ENCODE measurements around the gene PLA1A.

The PLA1A gene

DNA sequence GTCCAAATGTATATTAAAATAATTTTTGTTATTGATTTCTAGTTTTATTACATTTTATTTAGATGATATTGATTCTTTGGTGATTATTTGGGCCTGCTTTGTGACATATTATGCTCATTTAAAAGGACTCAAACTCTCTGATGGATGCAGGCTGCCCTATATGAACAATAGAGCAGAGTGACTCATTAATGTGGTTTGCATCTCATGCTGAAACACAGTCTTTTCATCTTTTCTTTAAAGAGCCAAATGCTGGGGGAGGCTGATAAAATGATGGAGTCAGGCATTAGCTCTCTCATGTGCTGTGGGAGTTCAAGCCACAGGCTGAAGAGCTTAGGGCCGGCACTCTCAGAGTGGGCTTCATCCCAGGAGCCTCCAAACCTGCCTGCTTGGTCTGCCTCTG lies 7.2 kb downstream of the PLA1A start:
- TF ChIP-seq CTCF (IDR thresholded peaks at IDR 0.05; ENCODE audit: control insufficient read depth, insufficient read depth, low read depth, low read length, missing control alignments): no peak
- no peak for DNase-seq (ENCODE audit: low read depth)
- H3K4me3 ChIP-seq (ENCODE audit: control insufficient read depth, low read depth, low read length): no peak overlapping the region

GRCh38 chr3:119608405-119609000 lies 10.8 kb downstream of the PLA1A start:
- no peak for DNase-seq (ENCODE audit: low read depth)
- TF ChIP-seq CTCF (IDR thresholded peaks at IDR 0.05; ENCODE audit: control insufficient read depth, insufficient read depth, low read depth, low read length, missing control alignments): no peak
- H3K4me3 ChIP-seq (ENCODE audit: control insufficient read depth, low read depth, low read length): no peak overlapping the region

- H3K4me3 ChIP-seq (ENCODE audit: control insufficient read depth, low read depth, low read length): no peak overlapping the region
- no peak for TF ChIP-seq CTCF (IDR thresholded peaks at IDR 0.05; ENCODE audit: control insufficient read depth, insufficient read depth, low read depth, low read length, missing control alignments)
- no peak for DNase-seq (ENCODE audit: low read depth)
Measured at GRCh38 chr3:119609301-119609700, 11.6 kb downstream of the PLA1A start.

DNA sequence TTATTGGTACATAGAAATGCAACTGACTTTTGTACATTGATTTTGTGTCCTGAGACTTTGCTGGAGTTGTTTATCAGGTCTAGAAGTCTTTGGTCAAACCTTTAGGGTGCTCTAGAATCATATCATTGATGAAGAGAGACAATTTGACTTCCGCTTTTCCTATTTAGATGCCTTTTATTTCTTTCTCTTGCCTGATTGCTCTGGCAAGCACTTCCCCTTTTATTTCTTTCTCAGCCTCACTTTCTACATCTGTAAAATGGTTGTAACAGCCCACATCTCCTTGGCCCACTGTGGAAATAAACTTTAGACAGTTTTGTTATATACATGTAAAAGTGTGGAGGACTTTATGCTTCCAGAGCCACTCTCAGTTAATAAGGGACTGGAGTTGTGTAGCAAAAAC lies 14.0 kb downstream of the PLA1A start:
- no peak overlapping the region for H3K4me3 ChIP-seq (ENCODE audit: control insufficient read depth, low read depth, low read length)
- DNase-seq (ENCODE audit: low read depth): no peak
- TF ChIP-seq CTCF (IDR thresholded peaks at IDR 0.05; ENCODE audit: control insufficient read depth, insufficient read depth, low read depth, low read length, missing control alignments): no peak

GRCh38 chr3:119613201-119613600 lies 15.5 kb downstream of the PLA1A start:
- no peak for DNase-seq (ENCODE audit: low read depth)
- no peak overlapping the region for H3K4me3 ChIP-seq (ENCODE audit: control insufficient read depth, low read depth, low read length)
- no peak for TF ChIP-seq CTCF (IDR thresholded peaks at IDR 0.05; ENCODE audit: control insufficient read depth, insufficient read depth, low read depth, low read length, missing control alignments)

- no peak for TF ChIP-seq CTCF (IDR thresholded peaks at IDR 0.05; ENCODE audit: control insufficient read depth, insufficient read depth, low read depth, low read length, missing control alignments)
- DNase-seq (ENCODE audit: low read depth): no peak
- H3K4me3 ChIP-seq (ENCODE audit: control insufficient read depth, low read depth, low read length): no peak overlapping the region
Measured at GRCh38 chr3:119613872-119614271, 16.2 kb downstream of the PLA1A start.

DNA sequence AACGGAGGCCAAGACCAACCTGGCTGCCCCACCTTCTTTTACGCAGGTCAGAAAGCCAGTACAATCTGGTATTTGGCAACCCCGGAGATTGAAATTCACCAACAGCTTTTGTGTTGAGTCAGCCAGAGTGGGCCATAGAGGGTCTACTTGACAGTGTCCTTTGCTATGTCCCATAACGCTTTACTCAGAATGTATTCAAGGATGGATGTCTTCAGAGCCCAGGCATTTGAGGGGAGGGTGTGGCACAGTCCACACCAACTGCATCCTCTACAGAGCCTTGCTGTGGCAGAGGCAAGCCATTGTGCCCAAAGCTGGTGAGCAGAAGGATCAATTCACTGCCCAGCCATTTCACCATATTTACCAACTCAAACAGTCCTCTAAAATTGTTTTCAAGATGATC lies 18.4 kb downstream of the PLA1A start:
- TF ChIP-seq CTCF (IDR thresholded peaks at IDR 0.05; ENCODE audit: control insufficient read depth, insufficient read depth, low read depth, low read length, missing control alignments): no peak
- H3K4me3 ChIP-seq (ENCODE audit: control insufficient read depth, low read depth, low read length): no peak overlapping the region

More for the DNA sequence above, 18.4 kb downstream of the PLA1A start:
- DNase-seq (ENCODE audit: low read depth): no peak
